Upper lobe of left lung (tissue), 6 donors: ENCODE data around the gene PRKN. TPM values are rescaled to one million over a fixed set of nuclear protein-coding genes. Genes with fewer than 3 reads are reported as not detected.

Experiments used
- ATAC-seq, 2 donors: fragments of 200-7000 bp; cut with Tn5 transposase; one replicate each; pipeline ENCODE4 v1.9.1; 2022; ENCODE audit warnings: mild to moderate bottlenecking in 2 of 2, moderate library complexity in 2 of 2; ENCODE audit not compliant: low FRiP score in 2 of 2
- DNase-seq, 2 donors: peaks; one replicate each; pipeline ENCODE4 v3.0.0-alpha.2; 2019 to 2020
- H3K27ac ChIP-seq, 4 donors: fragments of 200-600 bp; sonication (generic); one replicate each; pipeline ENCODE4 v1.5.1; 2016 to 2019
- H3K27me3 ChIP-seq, 4 donors: fragments of 200-600 bp; sonication (generic); one replicate each; pipeline ENCODE4 v1.5.1; 2017 to 2019
- H3K36me3 ChIP-seq, 4 donors: fragments of 200-600 bp; sonication (generic); one replicate each; pipeline ENCODE4 v1.5.1; 2016 to 2019
- H3K4me1 ChIP-seq, 4 donors: fragments of 200-600 bp; sonication (generic); one replicate each; pipeline ENCODE4 v1.5.1; 2018 to 2019
- H3K4me3 ChIP-seq, 4 donors: fragments of 200-600 bp; sonication (generic); one replicate each; pipeline ENCODE4 v1.5.1; 2017 to 2019; ENCODE audit warnings: mild to moderate bottlenecking in 2 of 4, moderate library complexity in 1 of 4
- H3K9me3 ChIP-seq, 4 donors: fragments of 200-600 bp; sonication (generic); one replicate each; pipeline ENCODE4 v1.5.1; 2018 to 2019
- EP300 ChIP-seq, 4 donors: sonication (generic); formaldehyde crosslinking; IDR thresholded peaks; one replicate each; pipeline ENCODE4 v1.5.1; 2017; ENCODE audit warnings: antibody characterized with exemption in 4 of 4, control low read depth in 2 of 4
- POLR2A ChIP-seq, 4 donors: fragments of 450-650 bp; IDR thresholded peaks; one replicate each; pipeline ENCODE4 v1.5.1; 2016 to 2017; ENCODE audit warnings: antibody characterized with exemption in 4 of 4, mild to moderate bottlenecking in 2 of 4
- POLR2AphosphoS5 ChIP-seq, 2 donors: sonication (generic); formaldehyde crosslinking; IDR thresholded peaks; one replicate each; pipeline ENCODE4 v1.5.1; 2017; ENCODE audit warnings: antibody characterized with exemption in 2 of 2
- WGBS, 2 donors: methylation state at CpG; one replicate each; pipeline ENCODE4 v1.1.5; 2017 to 2018; 5-methylcytosine and 5-hydroxymethylcytosine counted together
- total RNA-seq, 6 donors: library from RNA; depleted of rRNA in 4 of 6; stranded (reverse); fragments of >200 nt in 4 of 6; gene quantifications; one replicate each; pipeline versions ENCODE4 v1.1.0 to v1.2.1, GENCODE V29; 2016 to 2021
- TF ChIP-seq, protein P1 (sequence below), 6 experiments: fragments of 450-650 bp in 4 of 6; fragments of 200-600 bp in 2 of 6; sonication (generic) in 2 of 6; IDR thresholded peaks; one replicate each; pipeline ENCODE4 v1.5.1; 2016 to 2019; ENCODE audit warnings: antibody characterized with exemption in 6 of 6
- donor health status: DM: no; HTN: no; CAD: no; lungs with moderate emphysema.
- donor health status: DM: no; HTN: yes; CAD: no; lungs with severe emphysema.

Gene PRKN
- total RNA-seq, 6 donors from 2014 or later = 2.7 to 29.3 (median 5.5) TPM

DNA sequence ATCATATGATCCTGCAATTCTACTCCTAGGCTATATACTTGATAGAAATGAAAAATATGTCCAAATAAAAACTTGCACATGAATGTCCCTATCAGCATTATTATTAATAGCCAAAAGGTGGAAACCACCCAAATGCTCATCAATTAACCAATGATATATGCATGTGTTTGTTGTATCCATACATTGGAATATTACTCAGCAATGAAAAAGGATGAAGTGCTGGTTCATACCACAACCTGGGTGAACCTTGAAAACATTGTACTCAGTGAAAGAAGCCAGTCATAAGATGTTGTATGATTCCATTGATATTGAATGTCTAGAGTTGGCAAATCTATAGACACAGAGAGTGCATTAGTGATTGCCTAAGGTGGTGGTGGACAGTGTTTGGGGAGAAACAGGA, 267.6 kb downstream of the PRKN start:
- Histone ChIP-seq H3K9me3 (peaks cover 0 to 4% (median 0%) of the 10 kb centered on the region in 4 donors), H3K4me3 (no peak overlapping the region), H3K36me3 (no peaks in the 10 kb centered on the region), H3K27me3 (no peaks in the 10 kb centered on the region), H3K4me1 (no peaks in the 10 kb centered on the region), H3K27ac (no peak overlapping the region)
- ATAC-seq = no peak
- TF ChIP-seq POLR2A (IDR thresholded peaks at IDR 0.05) (no peak), EP300 (IDR thresholded peaks at IDR 0.05) (no peak), POLR2AphosphoS5 (IDR thresholded peaks at IDR 0.05) (no peak)
- TF ChIP-seq, protein P1, sequence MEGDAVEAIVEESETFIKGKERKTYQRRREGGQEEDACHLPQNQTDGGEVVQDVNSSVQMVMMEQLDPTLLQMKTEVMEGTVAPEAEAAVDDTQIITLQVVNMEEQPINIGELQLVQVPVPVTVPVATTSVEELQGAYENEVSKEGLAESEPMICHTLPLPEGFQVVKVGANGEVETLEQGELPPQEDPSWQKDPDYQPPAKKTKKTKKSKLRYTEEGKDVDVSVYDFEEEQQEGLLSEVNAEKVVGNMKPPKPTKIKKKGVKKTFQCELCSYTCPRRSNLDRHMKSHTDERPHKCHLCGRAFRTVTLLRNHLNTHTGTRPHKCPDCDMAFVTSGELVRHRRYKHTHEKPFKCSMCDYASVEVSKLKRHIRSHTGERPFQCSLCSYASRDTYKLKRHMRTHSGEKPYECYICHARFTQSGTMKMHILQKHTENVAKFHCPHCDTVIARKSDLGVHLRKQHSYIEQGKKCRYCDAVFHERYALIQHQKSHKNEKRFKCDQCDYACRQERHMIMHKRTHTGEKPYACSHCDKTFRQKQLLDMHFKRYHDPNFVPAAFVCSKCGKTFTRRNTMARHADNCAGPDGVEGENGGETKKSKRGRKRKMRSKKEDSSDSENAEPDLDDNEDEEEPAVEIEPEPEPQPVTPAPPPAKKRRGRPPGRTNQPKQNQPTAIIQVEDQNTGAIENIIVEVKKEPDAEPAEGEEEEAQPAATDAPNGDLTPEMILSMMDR (IDR thresholded peaks at IDR 0.05) = no peak
- DNase-seq = no peak

DNA sequence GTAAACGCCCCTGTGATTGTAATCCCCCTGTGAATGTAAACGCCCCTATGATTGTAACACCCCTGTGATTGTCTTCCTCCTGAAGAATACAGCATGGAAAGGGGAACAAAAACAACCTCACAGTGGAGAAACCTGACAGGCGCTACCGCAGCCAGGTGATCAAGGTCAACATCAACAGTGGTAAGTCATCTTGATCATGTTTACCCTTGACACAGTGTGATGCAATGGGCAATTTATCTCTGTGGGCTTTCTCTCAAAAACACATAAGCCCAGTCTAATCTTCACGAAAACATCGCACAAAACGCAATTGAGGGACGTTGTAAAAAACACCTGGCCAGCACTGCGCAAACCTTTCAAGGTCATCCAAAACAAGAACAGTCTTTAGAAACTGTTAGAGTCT, 277.2 kb downstream of the PRKN start:
- H3K36me3 ChIP-seq = no peaks in the 10 kb centered on the region
- H3K27ac ChIP-seq = no peak overlapping the region
- 77 to 85% methylated on average over 9 of the region's 9 CpGs for WGBS, 2 donors
- H3K4me3 ChIP-seq = no peak overlapping the region
- H3K27me3 ChIP-seq = no peaks in the 10 kb centered on the region
- no peaks in the 10 kb centered on the region for H3K9me3 ChIP-seq
- ATAC-seq (no peak), DNase-seq (no peak)
- no peaks in the 10 kb centered on the region for H3K4me1 ChIP-seq
- TF ChIP-seq, protein P1 (IDR thresholded peaks at IDR 0.05) = no peak

DNA sequence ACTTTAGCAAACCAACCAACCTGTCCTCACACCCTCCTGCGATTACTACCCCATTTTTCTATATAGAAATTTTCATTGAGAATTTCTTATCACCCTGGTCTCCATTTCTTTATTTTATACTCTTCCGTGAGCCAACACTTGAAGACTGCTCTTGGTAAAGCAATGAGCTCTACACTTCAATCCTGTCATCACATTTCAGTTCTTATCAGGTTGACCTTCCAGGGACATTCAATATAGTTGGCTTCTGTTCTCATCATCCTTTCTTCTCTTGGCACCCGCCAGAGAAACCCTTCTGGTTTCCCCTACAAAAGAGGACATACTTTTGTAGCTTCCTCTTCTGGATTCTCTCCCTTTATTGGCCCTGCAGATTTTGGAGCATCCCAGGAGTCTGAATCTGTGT, 279.3 kb downstream of the PRKN start:
- no peaks in the 10 kb centered on the region for H3K9me3 ChIP-seq
- 78 to 94% methylated on average over 3 of the region's 3 CpGs for WGBS, 2 donors
- no peak overlapping the region for H3K27ac ChIP-seq
- H3K4me3 ChIP-seq = no peak overlapping the region
- TF ChIP-seq POLR2A (IDR thresholded peaks at IDR 0.05) = no peak
- TF ChIP-seq, protein P1 (IDR thresholded peaks at IDR 0.05) = no peak
- H3K27me3 ChIP-seq = no peaks in the 10 kb centered on the region
- no peak for DNase-seq
- no peaks in the 10 kb centered on the region for H3K4me1 ChIP-seq
- no peak for ATAC-seq
- no peaks in the 10 kb centered on the region for H3K36me3 ChIP-seq

DNA sequence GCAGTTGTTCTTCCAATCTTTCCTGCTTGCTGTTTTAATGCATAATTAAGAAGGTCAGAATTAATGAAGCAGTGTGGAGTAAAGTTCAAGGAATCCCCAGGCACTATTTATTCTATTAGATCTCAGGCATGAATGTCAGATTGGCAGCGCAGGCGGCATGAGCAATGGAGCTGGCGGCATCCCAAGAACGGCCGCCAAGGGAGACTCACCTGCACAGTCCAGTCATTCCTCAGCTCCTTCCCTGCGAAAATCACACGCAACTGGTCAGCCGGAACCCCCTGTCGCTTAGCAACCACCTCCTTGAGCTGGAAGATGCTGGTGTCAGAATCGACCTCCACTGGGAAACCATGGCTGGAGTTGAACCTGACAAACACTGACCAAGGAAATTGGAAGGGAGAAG, 284.5 kb downstream of the PRKN start:
- ATAC-seq (no peak), DNase-seq (no peak)
- no peak overlapping the region for H3K4me3 ChIP-seq
- TF ChIP-seq POLR2AphosphoS5 (IDR thresholded peaks at IDR 0.05) (no peak), EP300 (IDR thresholded peaks at IDR 0.05) (no peak), POLR2A (IDR thresholded peaks at IDR 0.05) (no peak)
- TF ChIP-seq, protein P1 (IDR thresholded peaks at IDR 0.05) = no peak
- 70 to 89% methylated on average over 10 of the region's 10 CpGs for WGBS, 2 donors
- no peaks in the 10 kb centered on the region for H3K36me3 ChIP-seq
- no peaks in the 10 kb centered on the region for H3K27me3 ChIP-seq
- no peak overlapping the region for H3K27ac ChIP-seq
- H3K9me3 ChIP-seq = peaks cover 0 to 7% (median 0%) of the 10 kb centered on the region in 4 donors
- H3K4me1 ChIP-seq = no peaks in the 10 kb centered on the region

DNA sequence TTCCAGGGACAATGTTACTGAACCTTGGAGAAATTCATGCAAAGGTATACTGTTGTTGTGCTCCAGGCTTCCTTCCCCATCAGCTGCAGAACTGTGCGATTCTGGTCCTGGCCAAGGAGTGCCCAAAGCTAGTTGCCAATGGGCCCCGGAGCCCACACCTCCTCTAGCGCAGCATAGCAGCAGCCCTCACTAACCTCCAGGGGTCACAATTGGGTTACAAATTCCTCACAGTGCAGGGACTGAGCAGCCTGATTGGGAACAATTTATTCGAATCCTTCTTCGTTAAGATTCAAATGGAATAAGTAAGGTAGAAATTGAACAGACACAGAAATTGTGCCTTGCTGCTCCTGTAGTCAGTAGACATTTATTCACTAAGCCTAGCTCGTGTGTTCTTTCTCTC, 284.9 kb downstream of the PRKN start:
- H3K27me3 ChIP-seq = no peaks in the 10 kb centered on the region
- H3K27ac ChIP-seq = no peak overlapping the region
- peaks cover 0 to 7% (median 0%) of the 10 kb centered on the region in 4 donors for H3K9me3 ChIP-seq
- H3K4me3 ChIP-seq = no peak overlapping the region
- H3K36me3 ChIP-seq = no peaks in the 10 kb centered on the region
- 70 to 71% methylated on average over 6 of the region's 6 CpGs for WGBS, 2 donors
- DNase-seq = no peak
- ATAC-seq = peak in 1 of 2 donors; percentile 34
- H3K4me1 ChIP-seq = no peaks in the 10 kb centered on the region
- TF ChIP-seq, protein P1 (IDR thresholded peaks at IDR 0.05) = peak in 3 of 6 experiments; percentile 16 to 26 (median 25)
- TF ChIP-seq POLR2A (IDR thresholded peaks at IDR 0.05) = no peak
- TF ChIP-seq EP300 (IDR thresholded peaks at IDR 0.05) = no peak
